IMR-90 (cell line): ENCODE measurements around the gene PNLIP. TPM values are rescaled to one million over a fixed set of nuclear protein-coding genes. Genes with fewer than 3 reads are reported as not detected.

Experiments
- ATAC-seq: fragments of 200-7000 bp; cut with Tn5 transposase; 2 replicates; pipeline ENCODE4 v1.9.1; 2020; ENCODE audit warnings: low read depth, mild to moderate bottlenecking, moderate library complexity
- BruUV-seq: library from RNA; stranded (reverse); fragments of 400-500 nt; replicated peaks from 2 replicates; lab custom pipeline; 2021; lab: Mats Ljungman, UMichigan
- CTCF ChIA-PET: fragments of 300-600 bp; formaldehyde crosslinking; extraction: SDS; loops from one replicate; lab custom pipeline; 2021; ENCODE audit warnings: antibody characterized with exemption; lab: Yijun Ruan, JAX
- POLR2A ChIA-PET: fragments of 300-600 bp; sonication (Branson Sonifier 250); formaldehyde crosslinking; loops from one replicate; lab custom pipeline; 2022; ENCODE audit warnings: antibody characterized with exemption; ENCODE audit not compliant: unreplicated experiment; lab: Charles Lee
- DNase-seq: peaks from one replicate; pipeline ENCODE4 v3.0.0; 2013
- H2AFZ ChIP-seq: replicated peaks from 2 replicates; pipeline ENCODE3; 2013; ENCODE audit warnings: low read length, mild to moderate bottlenecking; ENCODE audit not compliant: poor library complexity
- H2AK5ac ChIP-seq: 2 replicates; pipeline ENCODE4 v1.6.1; 2013; ENCODE audit warnings: low read depth, low read length, inconsistent platforms
- H2AK9ac ChIP-seq: replicated peaks from 2 replicates; pipeline ENCODE3; 2013; ENCODE audit warnings: mild to moderate bottlenecking, low read depth, low read length, moderate library complexity; ENCODE audit not compliant: poor library complexity
- H2BK120ac ChIP-seq: 2 replicates; pipeline ENCODE4 v1.6.1; 2013; ENCODE audit warnings: low read depth, low read length, inconsistent platforms
- H2BK15ac ChIP-seq: 3 replicates; pipeline ENCODE4 v1.6.1; 2013; ENCODE audit warnings: low read depth, low read length, inconsistent platforms
- H2BK20ac ChIP-seq: 2 replicates; pipeline ENCODE4 v1.6.1; 2013; ENCODE audit warnings: low read depth, mild to moderate bottlenecking, inconsistent platforms, low read length, moderate library complexity
- H2BK5ac ChIP-seq: 2 replicates; pipeline ENCODE4 v1.6.1; 2013; ENCODE audit warnings: mild to moderate bottlenecking, low read depth, low read length, inconsistent platforms; ENCODE audit not compliant: poor library complexity, severe bottlenecking
- H3K14ac ChIP-seq: replicated peaks from 2 replicates; pipeline ENCODE4 v1.6.1; 2013; ENCODE audit warnings: low read depth, low read length, inconsistent platforms
- H3K18ac ChIP-seq: 2 replicates; pipeline ENCODE4 v1.6.1; 2013; ENCODE audit warnings: low read depth, low read length, control low read depth
- H3K23ac ChIP-seq: 2 replicates; pipeline ENCODE4 v1.6.1; 2013; ENCODE audit warnings: low read depth, low read length, inconsistent platforms
- H3K27ac ChIP-seq: 2 replicates; pipeline ENCODE4 v1.5.1; 2013; ENCODE audit warnings: mild to moderate bottlenecking, control low read depth, low read length; ENCODE audit not compliant: insufficient read depth
- H3K27me3 ChIP-seq: 2 replicates; pipeline ENCODE4 v1.6.1; 2013; ENCODE audit warnings: low read length; ENCODE audit not compliant: control insufficient read depth, insufficient read depth
- H3K36me3 ChIP-seq: 2 replicates; pipeline ENCODE4 v1.6.1; 2013; ENCODE audit warnings: low read length, mixed read lengths; ENCODE audit not compliant: control insufficient read depth, insufficient read depth
- H3K4ac ChIP-seq: 2 replicates; pipeline ENCODE4 v1.6.1; 2013; ENCODE audit warnings: low read depth, low read length, inconsistent platforms
- H3K4me1 ChIP-seq: 2 replicates; pipeline ENCODE4 v1.6.1; 2013; ENCODE audit warnings: low read length, mixed read lengths; ENCODE audit not compliant: control insufficient read depth, insufficient read depth
- H3K4me2 ChIP-seq: 2 replicates; pipeline ENCODE4 v1.6.1; 2013; ENCODE audit warnings: low read depth, mild to moderate bottlenecking, control low read depth, low read length, moderate library complexity
- H3K4me3 ChIP-seq: 2 replicates; pipeline ENCODE4 v1.5.1; 2013; ENCODE audit warnings: low read depth, mild to moderate bottlenecking, control low read depth, low read length, moderate library complexity; ENCODE audit not compliant: insufficient read depth
- H3K56ac ChIP-seq: 2 replicates; pipeline ENCODE4 v1.6.1; 2013; ENCODE audit warnings: low read length, inconsistent platforms; ENCODE audit not compliant: insufficient read depth; ENCODE audit errors: extremely low read depth
- H3K79me1 ChIP-seq, 2 experiments: 2 replicates each; pipeline ENCODE4 v1.6.1; 2013; ENCODE audit warnings: low read length in 2 of 2, inconsistent platforms in 1 of 2, low read depth in 1 of 2
- H3K9ac ChIP-seq: 2 replicates; pipeline ENCODE4 v1.6.1; 2013; ENCODE audit warnings: low read depth, low read length, control low read depth
- H3K9me1 ChIP-seq: 2 replicates; pipeline ENCODE4 v1.6.1; 2013; ENCODE audit warnings: low read length, inconsistent platforms; ENCODE audit not compliant: insufficient read depth
- H3K9me3 ChIP-seq: 2 replicates; pipeline ENCODE4 v1.6.1; 2013; ENCODE audit warnings: low read length; ENCODE audit not compliant: control insufficient read depth, insufficient read depth
- H4K20me1 ChIP-seq: 2 replicates; pipeline ENCODE4 v1.6.1; 2013; ENCODE audit warnings: low read length, inconsistent platforms; ENCODE audit not compliant: insufficient read depth
- H4K5ac ChIP-seq: 2 replicates; pipeline ENCODE4 v1.6.1; 2013; ENCODE audit warnings: mild to moderate bottlenecking, low read depth, low read length, control low read depth
- H4K8ac ChIP-seq, 2 experiments: 2 replicates each; pipeline ENCODE4 v1.6.1; 2013; ENCODE audit warnings: low read depth in 2 of 2, low read length in 2 of 2, control low read depth in 1 of 2, inconsistent platforms in 1 of 2
- H4K91ac ChIP-seq: 2 replicates; pipeline ENCODE4 v1.6.1; 2013; ENCODE audit warnings: low read depth, low read length, inconsistent platforms; ENCODE audit not compliant: insufficient read depth
- BHLHE40 ChIP-seq: fragments of 150-350 bp; IDR thresholded peaks from 2 replicates; pipeline ENCODE4 v1.6.1; 2016; ENCODE audit warnings: mild to moderate bottlenecking, low read depth, low read length
- CEBPB ChIP-seq: IDR thresholded peaks from 2 replicates; pipeline ENCODE4 v1.6.1; 2012; ENCODE audit warnings: low read depth, low read length, improper control_type of control experiment
- CHD1 ChIP-seq: IDR thresholded peaks from 2 replicates; pipeline ENCODE4 v1.6.1; 2012; ENCODE audit warnings: low read depth, low read length, improper control_type of control experiment
- CTCF ChIP-seq: conservative IDR thresholded peaks from 2 replicates; pipeline ENCODE4 v1.5.1; 2012; ENCODE audit warnings: mild to moderate bottlenecking, low read depth, low read length, improper control_type of control experiment
- FOS ChIP-seq: fragments of 150-350 bp; IDR thresholded peaks from 2 replicates; pipeline ENCODE4 v1.6.1; 2016; ENCODE audit warnings: low read depth, low read length
- MAFK ChIP-seq: IDR thresholded peaks from 2 replicates; pipeline ENCODE4 v1.6.1; 2012; ENCODE audit warnings: low read depth, low read length, improper control_type of control experiment
- MAZ ChIP-seq: IDR thresholded peaks from 2 replicates; pipeline ENCODE4 v1.6.1; 2012; ENCODE audit warnings: low read depth, mild to moderate bottlenecking, low read length, improper control_type of control experiment, moderate library complexity, borderline replicate concordance
- MXI1 ChIP-seq: IDR thresholded peaks from 2 replicates; pipeline ENCODE4 v1.6.1; 2012; ENCODE audit warnings: low read depth, mild to moderate bottlenecking, low read length, moderate library complexity, borderline replicate concordance
- NFE2L2 ChIP-seq: fragments of 150-350 bp; IDR thresholded peaks from 2 replicates; pipeline ENCODE4 v1.6.1; 2016; ENCODE audit warnings: low read depth, mild to moderate bottlenecking, low read length
- POLR2A ChIP-seq: IDR thresholded peaks from 2 replicates; pipeline ENCODE4 v1.6.1; 2012; ENCODE audit warnings: mild to moderate bottlenecking, low read depth, low read length
- RAD21 ChIP-seq: IDR thresholded peaks from 2 replicates; pipeline ENCODE4 v1.6.1; 2012; ENCODE audit warnings: low read length, improper control_type of control experiment
- RCOR1 ChIP-seq: IDR thresholded peaks from 2 replicates; pipeline ENCODE4 v1.6.1; 2012; ENCODE audit warnings: mild to moderate bottlenecking, low read length, improper control_type of control experiment; ENCODE audit not compliant: insufficient replicate concordance
- RFX5 ChIP-seq: IDR thresholded peaks from 2 replicates; pipeline ENCODE4 v1.8.0; 2012; ENCODE audit warnings: low read depth, mild to moderate bottlenecking, low read length, moderate library complexity
- SMC3 ChIP-seq: fragments of 150-350 bp; IDR thresholded peaks from 2 replicates; pipeline ENCODE4 v1.6.1; 2016; ENCODE audit warnings: low read depth, mild to moderate bottlenecking, antibody characterized with exemption, low read length, moderate library complexity
- WGBS, 2 experiments: methylation state at CpG; one replicate each; pipeline versions ENCODE4 v1.1.5 to v1.1.7; 2013; ENCODE audit warnings: missing lambda C conversion rate in 2 of 2; ENCODE audit not compliant: insufficient read length in 1 of 2; ENCODE audit errors: extremely low coverage in 2 of 2; 5-methylcytosine and 5-hydroxymethylcytosine counted together
- dilution Hi-C: fragments of 300-500 bp; cut with HindIII; formaldehyde crosslinking; loops from one replicate; pipeline ENCODE4 v1.14.3; 2018; ENCODE audit warnings: low sequenced_read_pairs; ENCODE audit not compliant: unreplicated experiment
- in situ Hi-C: fragments of 300-500 bp; cut with MboI; formaldehyde crosslinking; loops from 3 replicates; pipeline ENCODE4 v1.14.3; 2019; ENCODE audit warnings: low sequenced_read_pairs, inconsistent platforms, mixed read lengths
- intact Hi-C: fragments of 100-400 bp; cut with micrococcal nuclease; formaldehyde crosslinking; loops from 2 replicates; pipeline ENCODE4 v1.10.0; 2022
- polyA plus RNA-seq, 3 experiments: library from polyadenylated mRNA; depleted of rRNA; stranded (reverse); fragments of >200 nt; gene quantifications; 2 replicates each; pipeline ENCODE4 v1.2.3, GENCODE V29; 2012; ENCODE audit warnings: low replicate concordance in 1 of 3
- total RNA-seq: library from RNA; depleted of rRNA; stranded (reverse); fragments of >200 nt; gene quantifications from 2 replicates; pipeline ENCODE4 v1.2.3, GENCODE V29; 2012
- TF ChIP-seq, protein P1 (sequence below): fragments of 150-350 bp; IDR thresholded peaks from 2 replicates; pipeline ENCODE4 v1.6.1; 2016; ENCODE audit warnings: low read depth, mild to moderate bottlenecking, low read length, moderate library complexity, borderline replicate concordance
- TF ChIP-seq, protein P2 (sequence below): fragments of 150-350 bp; IDR thresholded peaks from 2 replicates; pipeline ENCODE4 v1.6.1; 2017; ENCODE audit warnings: mild to moderate bottlenecking, antibody characterized with exemption, low read length, low read depth

Gene PNLIP
- total and polyA plus RNA-seq, 2 of the 4 experiments (the other 2 are of a cell fraction) = not detected

- no peak overlapping the region for H3K4me3 ChIP-seq
- no peaks in the 10 kb centered on the region for H3K9me1 ChIP-seq
- H4K5ac ChIP-seq = no peak overlapping the region
- 36% methylated on average over 2 of the region's 2 CpGs; no CpG with 5 or more reads in 1 of the 2 experiments for WGBS, 2 experiments
- no peak overlapping the region for H3K56ac ChIP-seq
- no peak overlapping the region for H2BK20ac ChIP-seq
- H3K4me2 ChIP-seq = no peak overlapping the region
- intact Hi-C loops = no loop called here
- H3K27ac ChIP-seq = no peak overlapping the region
- H3K27me3 ChIP-seq = peaks cover 6% of the 10 kb centered on the region; the same call in 1 of the 2 replicates
- H3K4ac ChIP-seq = no peak overlapping the region
- dilution Hi-C loops = no loop called here
- H2AK9ac ChIP-seq = no peak overlapping the region
- no peak overlapping the region for H2BK15ac ChIP-seq
- TF ChIP-seq MXI1 = no peak
- TF ChIP-seq, protein P1, sequence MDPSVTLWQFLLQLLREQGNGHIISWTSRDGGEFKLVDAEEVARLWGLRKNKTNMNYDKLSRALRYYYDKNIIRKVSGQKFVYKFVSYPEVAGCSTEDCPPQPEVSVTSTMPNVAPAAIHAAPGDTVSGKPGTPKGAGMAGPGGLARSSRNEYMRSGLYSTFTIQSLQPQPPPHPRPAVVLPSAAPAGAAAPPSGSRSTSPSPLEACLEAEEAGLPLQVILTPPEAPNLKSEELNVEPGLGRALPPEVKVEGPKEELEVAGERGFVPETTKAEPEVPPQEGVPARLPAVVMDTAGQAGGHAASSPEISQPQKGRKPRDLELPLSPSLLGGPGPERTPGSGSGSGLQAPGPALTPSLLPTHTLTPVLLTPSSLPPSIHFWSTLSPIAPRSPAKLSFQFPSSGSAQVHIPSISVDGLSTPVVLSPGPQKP = no peak
- TF ChIP-seq POLR2A = no peak
- TF ChIP-seq FOS = no peak
- no peak for TF ChIP-seq MAZ
- TF ChIP-seq SMC3 = no peak
- TF ChIP-seq CEBPB = no peak
- TF ChIP-seq RFX5 = no peak
- TF ChIP-seq, protein P2, sequence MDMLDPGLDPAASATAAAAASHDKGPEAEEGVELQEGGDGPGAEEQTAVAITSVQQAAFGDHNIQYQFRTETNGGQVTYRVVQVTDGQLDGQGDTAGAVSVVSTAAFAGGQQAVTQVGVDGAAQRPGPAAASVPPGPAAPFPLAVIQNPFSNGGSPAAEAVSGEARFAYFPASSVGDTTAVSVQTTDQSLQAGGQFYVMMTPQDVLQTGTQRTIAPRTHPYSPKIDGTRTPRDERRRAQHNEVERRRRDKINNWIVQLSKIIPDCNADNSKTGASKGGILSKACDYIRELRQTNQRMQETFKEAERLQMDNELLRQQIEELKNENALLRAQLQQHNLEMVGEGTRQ = no peak
- TF ChIP-seq BHLHE40 = no peak
- TF ChIP-seq CHD1 = no peak
- TF ChIP-seq RAD21 = no peak
- TF ChIP-seq RCOR1 = no peak
- TF ChIP-seq NFE2L2 = no peak
- no peak for TF ChIP-seq MAFK
- no peak for TF ChIP-seq CTCF
- ChIA-PET POLR2A (no interaction called here), CTCF (no interaction called here)
- no peak overlapping the region for H4K8ac ChIP-seq
- DNase-seq (no peak), ATAC-seq (no peak)
- H3K79me1 ChIP-seq = no peaks in the 10 kb centered on the region
- no TSS peak for BruUV-seq
- no peaks in the 10 kb centered on the region for H4K20me1 ChIP-seq
- no peak overlapping the region for H3K23ac ChIP-seq
- H2BK120ac ChIP-seq = no peak overlapping the region
- H2AK5ac ChIP-seq = no peak overlapping the region
- H3K9ac ChIP-seq = no peak overlapping the region
- no peak overlapping the region for H3K14ac ChIP-seq
- in situ Hi-C loops = no loop called here
- no peak overlapping the region for H2AFZ ChIP-seq
- no peaks in the 10 kb centered on the region for H3K36me3 ChIP-seq
- no peak overlapping the region for H4K91ac ChIP-seq
- no peaks in the 10 kb centered on the region; the same call in 1 of the 2 replicates for H3K4me1 ChIP-seq
- no peak overlapping the region for H2BK5ac ChIP-seq
- H3K9me3 ChIP-seq = no peaks in the 10 kb centered on the region
- H3K18ac ChIP-seq = no peak overlapping the region
These were observed 67.7 kb downstream of the PNLIP start for GRCh38 chr10:116613471-116613870.
